NCI-H2227 treated with DMSO at 0.1 percent for 48 hours (cell line): Measurements from ENCODE around the gene CELF5.

ENCODE experiments used
- DNase-seq: peaks from one replicate; lab custom pipeline; 2025; lab: John Stamatoyannopoulos, UW

The CELF5 gene

DNA sequence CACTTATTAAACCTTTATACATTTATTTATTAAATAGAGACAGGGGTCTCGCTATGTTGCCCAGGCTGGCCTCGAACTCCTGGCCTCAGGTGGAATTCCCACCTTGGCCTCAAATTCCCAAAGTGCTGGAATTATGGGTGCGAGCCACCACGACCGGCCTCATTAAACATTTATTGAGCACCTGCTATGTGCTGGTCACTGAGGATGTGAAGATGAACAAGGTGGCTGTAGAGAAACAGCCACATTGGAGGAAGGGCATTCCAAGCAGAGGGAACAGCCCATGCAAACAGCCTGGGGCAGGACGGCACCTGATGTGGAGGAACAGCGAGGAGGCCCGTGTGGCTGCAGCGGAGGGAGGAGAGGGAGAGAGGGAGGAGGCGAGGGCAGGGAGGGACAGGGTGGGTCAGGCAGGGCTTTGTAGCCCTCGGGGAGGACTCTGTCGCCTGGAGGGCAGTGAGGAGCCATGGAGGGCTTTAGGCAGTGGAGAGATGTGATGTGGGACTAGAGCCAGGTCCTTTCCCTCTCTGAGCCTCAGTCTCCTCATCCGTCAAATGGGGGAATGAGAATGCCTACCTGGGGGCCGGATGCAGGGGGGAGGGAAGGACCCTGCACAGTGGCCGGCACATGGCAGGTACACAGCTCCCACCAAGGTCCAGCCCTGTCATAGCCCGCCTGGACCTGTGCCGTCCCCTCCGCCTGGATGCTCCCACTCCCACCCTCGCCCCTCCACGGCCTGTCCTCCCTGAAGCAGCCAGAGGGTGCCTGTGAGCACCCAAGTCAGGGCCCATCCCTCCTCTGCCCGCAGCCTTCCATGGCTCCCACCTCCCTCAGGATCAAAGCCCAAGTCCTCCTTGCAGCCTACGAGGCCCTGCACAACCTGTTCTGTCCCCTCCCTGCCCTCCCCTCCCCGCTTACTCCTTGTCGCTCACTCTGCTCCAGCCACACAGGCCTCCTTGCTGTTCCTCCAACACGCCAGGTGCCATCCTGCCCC is 120.4 kb downstream of the CELF5 start:
- no peak for DNase-seq

DNA sequence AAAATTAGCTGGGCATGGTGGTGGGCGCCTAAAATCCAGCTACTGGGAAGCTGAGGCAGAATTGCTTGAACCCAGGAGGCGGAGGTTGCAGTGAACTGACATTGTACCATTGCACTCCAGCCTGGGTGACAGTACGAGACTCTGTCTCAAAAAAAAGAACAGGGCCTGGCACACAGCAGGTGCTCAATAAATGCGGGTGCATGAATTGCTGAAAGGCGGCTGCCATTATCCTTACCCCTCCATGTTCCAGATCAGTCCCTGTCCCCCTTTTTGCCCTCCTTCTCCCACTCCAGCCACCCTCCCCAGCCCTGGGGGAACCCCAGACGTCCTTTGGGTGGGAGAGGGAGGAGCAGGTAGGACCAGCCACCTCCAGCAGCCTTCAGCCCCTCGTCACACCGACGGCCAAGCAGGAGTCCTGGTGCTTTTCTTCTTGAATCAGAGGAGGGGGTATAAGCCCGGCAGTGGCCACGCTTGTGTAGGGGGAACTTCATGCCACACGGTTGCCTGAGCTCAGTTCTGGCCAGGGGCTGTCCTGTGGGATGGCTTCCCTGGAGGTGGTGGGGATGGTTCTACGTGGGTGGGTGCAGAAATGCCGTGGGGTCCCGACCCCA is 121.5 kb downstream of the CELF5 start:
- no peak for DNase-seq
